Muscle layer of duodenum (tissue), 2 donors: Measurements from ENCODE around the gene GCC2.

Experiments
- H3K27ac ChIP-seq: one replicate; pipeline ENCODE4 v1.7.0; 2013; ENCODE audit warnings: mild to moderate bottlenecking, low read length
- H3K27me3 ChIP-seq: one replicate; pipeline ENCODE4 v1.7.0; 2013; ENCODE audit warnings: low read depth, mild to moderate bottlenecking, control low read depth, low read length
- H3K36me3 ChIP-seq, 2 donors: one replicate each; pipeline ENCODE4 v1.7.0; 2013; ENCODE audit warnings: low read length in 2 of 2, control low read depth in 1 of 2, mild to moderate bottlenecking in 1 of 2; ENCODE audit not compliant: insufficient read depth in 2 of 2, control insufficient read depth in 1 of 2
- H3K4me1 ChIP-seq, 2 donors: one replicate each; pipeline ENCODE4 v1.7.0; 2013; ENCODE audit warnings: low read length in 2 of 2, mild to moderate bottlenecking in 2 of 2, control low read depth in 1 of 2, moderate library complexity in 1 of 2; ENCODE audit not compliant: insufficient read depth in 2 of 2, control insufficient read depth in 1 of 2
- H3K4me3 ChIP-seq, 2 donors: one replicate each; pipeline ENCODE4 v1.7.0; 2013; ENCODE audit warnings: low read length in 2 of 2, low read depth in 1 of 2, mild to moderate bottlenecking in 1 of 2
- H3K9me3 ChIP-seq, 2 donors: one replicate each; pipeline ENCODE4 v1.7.0; 2013; ENCODE audit warnings: low read length in 2 of 2, control low read depth in 1 of 2, mild to moderate bottlenecking in 1 of 2; ENCODE audit not compliant: control insufficient read depth in 1 of 2
- donor health status: healthy.

Gene GCC2

DNA sequence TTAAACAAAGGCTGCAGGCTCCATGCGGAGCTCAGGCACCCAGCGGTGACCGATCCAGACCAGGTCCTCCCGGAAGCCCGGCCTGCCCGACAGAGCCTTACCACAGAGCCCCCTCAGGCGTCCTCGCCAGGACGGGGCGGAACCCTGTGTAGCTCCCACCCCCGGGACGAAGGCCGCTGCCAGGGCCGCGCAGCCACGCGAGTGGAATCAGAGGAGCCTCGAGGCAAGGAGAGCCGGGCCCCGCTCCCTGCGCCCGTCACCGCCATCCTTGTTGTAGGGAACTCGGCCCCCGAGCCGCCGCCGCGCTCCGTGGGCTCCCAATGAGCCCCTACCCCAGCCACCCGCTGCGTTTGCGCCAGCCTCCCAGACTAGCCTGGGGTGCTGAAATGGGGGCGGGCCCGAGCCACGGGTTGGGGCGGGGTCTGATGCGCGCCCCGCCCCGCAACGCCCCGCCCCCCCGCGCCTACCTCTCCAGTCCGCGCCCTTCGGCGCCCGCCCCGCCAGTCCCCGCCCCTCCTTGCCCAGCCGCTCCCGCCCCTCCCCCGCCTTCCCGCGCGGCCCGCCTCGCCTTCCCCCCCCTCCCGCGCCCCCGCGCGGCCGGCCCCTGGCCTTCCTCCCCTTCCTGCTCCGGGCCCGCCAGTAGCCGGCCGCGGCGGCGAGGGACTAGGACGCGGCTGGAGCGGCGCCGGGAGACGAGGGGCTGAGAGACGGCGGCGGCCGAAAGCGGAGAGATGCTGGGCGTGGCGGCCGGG is 85.0 kb downstream of the GCC2 start, which contains the start of gene LIMS1:
Gene LIMS1 (plus strand): TSS at position 639 of the 752 bp plus-strand sequence. CDS start 93 bp downstream, at position 732.
- H3K9me3 ChIP-seq: no peaks in the 10 kb centered on the region

GRCh38 chr2:108534584-108535356 is 85.8 kb downstream of the GCC2 start:
- H3K9me3 ChIP-seq: no peaks in the 10 kb centered on the region

More for the DNA sequence above, 85.0 kb downstream of the GCC2 start, which contains the start of gene LIMS1:
- Histone ChIP-seq H3K27me3 (no peaks in the 10 kb centered on the region), H3K4me3 (peak within 1 kb of the TSS; percentile 83 to 87), H3K4me1 (peaks cover 7 to 20% of the 10 kb centered on the region in 2 donors), H3K36me3 (no peaks in the 10 kb centered on the region), H3K27ac (peak within 1 kb of the TSS; percentile 80)

DNA sequence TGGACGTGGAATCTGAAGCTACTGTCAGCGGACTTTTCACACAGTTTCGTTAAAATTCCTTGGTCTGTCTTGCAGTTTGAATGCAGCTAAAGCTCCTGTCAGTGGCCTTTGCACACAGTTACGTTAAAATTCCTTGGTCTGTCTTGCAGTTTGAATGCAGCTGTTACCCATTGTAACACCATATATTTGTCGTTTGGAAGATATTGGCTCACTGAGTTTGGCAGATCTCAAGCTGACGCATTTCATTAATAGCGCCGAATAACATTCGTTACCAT is 86.3 kb downstream of the GCC2 start:
- H3K27me3 ChIP-seq: no peaks in the 10 kb centered on the region
- H3K4me1 ChIP-seq: peaks cover 7 to 20% of the 10 kb centered on the region in 2 donors
- H3K36me3 ChIP-seq: no peaks in the 10 kb centered on the region
- H3K27ac ChIP-seq: no peak overlapping the region
- H3K4me3 ChIP-seq: peak overlapping the region; percentile 83 to 87
- H3K9me3 ChIP-seq: no peaks in the 10 kb centered on the region

More at GRCh38 chr2:108534584-108535356, 85.8 kb downstream of the GCC2 start:
- Histone ChIP-seq H3K4me3 (peak overlapping the region; percentile 83 to 87), H3K27ac (peak overlapping the region; percentile 80), H3K36me3 (no peaks in the 10 kb centered on the region), H3K4me1 (peaks cover 7 to 20% of the 10 kb centered on the region in 2 donors), H3K27me3 (no peaks in the 10 kb centered on the region)

DNA sequence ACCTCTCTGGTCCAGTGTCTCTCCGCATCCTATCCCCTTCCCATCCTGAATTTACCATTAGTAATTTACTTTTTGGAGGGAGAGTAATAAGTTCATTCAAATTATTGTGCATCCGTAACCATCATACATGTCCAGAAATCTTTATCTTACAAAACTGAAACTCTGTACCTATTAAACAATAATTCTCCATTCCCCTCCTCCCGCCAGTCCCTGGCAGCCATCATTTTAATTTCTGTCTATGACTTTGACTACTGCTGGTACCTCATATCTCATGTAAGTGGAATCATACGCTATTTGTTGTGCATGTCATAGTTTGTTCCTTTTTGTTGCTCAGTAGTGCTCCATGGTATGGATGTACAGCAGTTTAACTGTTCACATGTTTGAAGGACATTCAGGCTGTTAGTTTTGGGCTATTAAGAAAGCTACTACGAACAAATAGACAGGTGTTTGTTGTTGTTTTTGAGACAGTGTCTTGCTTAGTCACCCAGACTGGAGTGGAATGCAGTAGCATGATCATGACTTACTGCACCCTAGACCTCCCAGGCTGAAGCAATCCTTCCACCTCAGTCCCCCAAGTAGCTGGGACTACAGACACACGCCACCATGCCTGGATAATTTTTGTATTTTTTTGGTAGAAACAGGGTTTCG is 87.3 kb downstream of the GCC2 start:
- peak overlapping the region; percentile 44 to 87 for H3K4me3 ChIP-seq
- H3K27ac ChIP-seq: no peak overlapping the region

GRCh38 chr2:108536911-108537310 is 87.9 kb downstream of the GCC2 start:
- Histone ChIP-seq H3K36me3 (no peaks in the 10 kb centered on the region), H3K27me3 (no peaks in the 10 kb centered on the region), H3K4me1 (peaks cover 18 to 33% of the 10 kb centered on the region in 2 donors), H3K9me3 (no peaks in the 10 kb centered on the region), H3K27ac (no peak overlapping the region), H3K4me3 (peak overlapping the region in 1 of 2 donors; percentile 44)

More for the DNA sequence above, 87.3 kb downstream of the GCC2 start:
- Histone ChIP-seq H3K9me3 (no peaks in the 10 kb centered on the region), H3K4me1 (peaks cover 12 to 26% of the 10 kb centered on the region in 2 donors), H3K36me3 (no peaks in the 10 kb centered on the region), H3K27me3 (no peaks in the 10 kb centered on the region)

DNA sequence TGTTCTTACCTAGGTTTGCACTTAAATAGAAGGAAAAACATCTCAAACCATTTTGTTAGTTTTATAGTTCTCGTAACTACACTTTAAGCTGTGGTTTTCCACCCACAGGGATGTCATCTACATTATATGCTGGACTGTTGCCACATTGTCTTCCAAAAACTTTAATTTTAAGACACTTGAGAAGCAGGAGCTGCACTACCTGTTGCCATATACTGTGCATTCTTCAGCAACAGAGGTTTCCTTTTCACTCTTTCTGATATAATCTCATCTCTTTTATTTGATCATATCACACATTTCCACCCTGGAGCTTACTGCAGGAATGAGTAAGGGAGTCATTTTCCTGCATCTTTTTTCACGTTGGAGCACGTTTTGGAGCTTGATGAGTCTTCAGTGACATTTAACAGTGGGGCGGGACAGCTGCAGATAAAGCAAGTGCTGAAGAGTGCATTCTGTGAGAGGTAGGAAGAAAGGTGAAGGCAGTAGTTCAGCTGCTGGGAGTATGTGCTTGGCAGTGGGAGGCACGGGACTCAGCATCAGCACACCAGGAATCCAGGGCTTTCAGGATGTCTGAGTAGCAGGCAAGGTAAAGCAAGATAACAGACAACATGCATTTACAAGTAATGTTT is 89.1 kb downstream of the GCC2 start:
- Histone ChIP-seq H3K27ac (no peak overlapping the region), H3K9me3 (no peaks in the 10 kb centered on the region), H3K27me3 (no peaks in the 10 kb centered on the region), H3K36me3 (no peaks in the 10 kb centered on the region), H3K4me1 (peaks cover 20 to 35% of the 10 kb centered on the region in 2 donors), H3K4me3 (no peak overlapping the region)

GRCh38 chr2:108541451-108541850 is 92.4 kb downstream of the GCC2 start:
- peak overlapping the region; percentile 13 for H3K27ac ChIP-seq
- H3K4me3 ChIP-seq: no peak overlapping the region
- H3K9me3 ChIP-seq: no peaks in the 10 kb centered on the region
- peaks cover 12 to 25% of the 10 kb centered on the region in 2 donors for H3K4me1 ChIP-seq
- H3K27me3 ChIP-seq: no peaks in the 10 kb centered on the region
- H3K36me3 ChIP-seq: no peaks in the 10 kb centered on the region

- H3K27ac ChIP-seq: peak overlapping the region; percentile 13
- no peaks in the 10 kb centered on the region for H3K36me3 ChIP-seq
- peaks cover 12 to 21% of the 10 kb centered on the region in 2 donors for H3K4me1 ChIP-seq
- no peaks in the 10 kb centered on the region for H3K9me3 ChIP-seq
- H3K27me3 ChIP-seq: no peaks in the 10 kb centered on the region
- H3K4me3 ChIP-seq: no peak overlapping the region
Measured at GRCh38 chr2:108542071-108542470, 93.1 kb downstream of the GCC2 start.

- Histone ChIP-seq H3K4me1 (peaks cover 0 to 13% of the 10 kb centered on the region in 2 donors), H3K4me3 (no peak overlapping the region), H3K27ac (no peak overlapping the region), H3K36me3 (no peaks in the 10 kb centered on the region), H3K27me3 (no peaks in the 10 kb centered on the region), H3K9me3 (no peaks in the 10 kb centered on the region)
Measured at GRCh38 chr2:108547606-108548005, 98.6 kb downstream of the GCC2 start.

- H3K27ac ChIP-seq: no peak overlapping the region
- no peaks in the 10 kb centered on the region for H3K9me3 ChIP-seq
- H3K36me3 ChIP-seq: no peaks in the 10 kb centered on the region
- H3K27me3 ChIP-seq: no peaks in the 10 kb centered on the region
- H3K4me3 ChIP-seq: no peak overlapping the region
- peaks cover 0 to 21% of the 10 kb centered on the region in 2 donors for H3K4me1 ChIP-seq
Measured at GRCh38 chr2:108548208-108549003, 99.4 kb downstream of the GCC2 start.
